Transverse colon (tissue), 4 donors: ENCODE data around the gene RASGRP1.

Source experiments
- CTCF ChIP-seq, 5 experiments: fragments of 200-600 bp in 3 of 5; fragments of 450-650 bp in 2 of 5; sonication (generic) in 3 of 5; IDR thresholded peaks; 1 replicate in 2 of 5; 2 replicates in 3 of 5; pipeline ENCODE4 v1.5.1; 2016 to 2017; ENCODE audit warnings: antibody characterized with exemption in 5 of 5, inconsistent platforms in 3 of 5, mild to moderate bottlenecking in 2 of 5, moderate library complexity in 1 of 5
- POLR2A ChIP-seq: fragments of 450-650 bp; IDR thresholded peaks from one replicate; pipeline ENCODE4 v1.6.1; 2016; ENCODE audit warnings: antibody characterized with exemption, mild to moderate bottlenecking, moderate library complexity
- POLR2AphosphoS5 ChIP-seq, 3 donors: sonication (generic); formaldehyde crosslinking; IDR thresholded peaks; one replicate each; pipeline ENCODE4 v1.6.1; 2016; ENCODE audit warnings: antibody characterized with exemption in 3 of 3

- TF ChIP-seq POLR2AphosphoS5 (IDR thresholded peaks at IDR 0.05): no peak
- no peak for TF ChIP-seq CTCF (IDR thresholded peaks at IDR 0.05)
- no peak for TF ChIP-seq POLR2A
Measured at GRCh38 chr15:38479756-38480155, 84.9 kb downstream of the RASGRP1 start.
